ENCODE data around the gene WHAMM.

Gene WHAMM

DNA sequence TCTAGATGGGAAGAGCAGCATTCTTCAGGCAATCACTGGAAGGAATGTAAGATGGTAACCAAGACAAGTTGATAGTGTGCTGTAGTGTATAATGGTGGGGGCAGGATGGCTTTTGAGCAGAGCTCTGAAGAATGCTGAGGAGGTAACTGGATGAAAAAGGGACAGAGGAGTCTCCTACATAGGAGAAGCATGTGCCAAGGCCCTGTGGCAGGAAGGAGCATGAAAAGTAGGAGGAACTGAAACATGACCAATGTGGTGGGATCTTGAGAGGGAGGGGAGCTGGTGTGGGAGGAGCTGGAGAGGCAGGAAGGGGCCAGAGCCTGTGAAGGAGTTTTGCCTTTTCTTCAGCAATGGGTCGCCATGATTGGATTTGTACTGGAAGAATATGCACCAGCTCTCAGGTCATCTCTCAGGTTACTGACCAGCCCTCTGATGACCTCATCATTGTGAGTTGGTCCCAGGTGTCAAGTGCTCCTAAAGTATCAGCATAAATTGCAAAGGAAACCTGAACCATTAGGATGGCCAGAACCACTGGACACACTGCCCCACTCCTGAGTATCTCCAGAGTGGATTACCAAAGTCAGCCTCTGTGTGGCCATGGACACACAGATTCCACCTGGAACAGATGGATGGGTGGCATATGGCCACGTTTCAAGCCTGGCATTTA is 42.1 kb upstream of the WHAMM start:
- Histone ChIP-seq H3K9me3 (no peaks in the 10 kb centered on the region), H3K27me3 (no peaks in the 10 kb centered on the region), H3K36me3 (no peaks in the 10 kb centered on the region; the same call in 1 of the 2 replicates), H3K4me3 (ENCODE audit: low read depth, low read length) (no peak overlapping the region), H3K4me1 (no peaks in the 10 kb centered on the region)
- TF ChIP-seq, protein P1, sequence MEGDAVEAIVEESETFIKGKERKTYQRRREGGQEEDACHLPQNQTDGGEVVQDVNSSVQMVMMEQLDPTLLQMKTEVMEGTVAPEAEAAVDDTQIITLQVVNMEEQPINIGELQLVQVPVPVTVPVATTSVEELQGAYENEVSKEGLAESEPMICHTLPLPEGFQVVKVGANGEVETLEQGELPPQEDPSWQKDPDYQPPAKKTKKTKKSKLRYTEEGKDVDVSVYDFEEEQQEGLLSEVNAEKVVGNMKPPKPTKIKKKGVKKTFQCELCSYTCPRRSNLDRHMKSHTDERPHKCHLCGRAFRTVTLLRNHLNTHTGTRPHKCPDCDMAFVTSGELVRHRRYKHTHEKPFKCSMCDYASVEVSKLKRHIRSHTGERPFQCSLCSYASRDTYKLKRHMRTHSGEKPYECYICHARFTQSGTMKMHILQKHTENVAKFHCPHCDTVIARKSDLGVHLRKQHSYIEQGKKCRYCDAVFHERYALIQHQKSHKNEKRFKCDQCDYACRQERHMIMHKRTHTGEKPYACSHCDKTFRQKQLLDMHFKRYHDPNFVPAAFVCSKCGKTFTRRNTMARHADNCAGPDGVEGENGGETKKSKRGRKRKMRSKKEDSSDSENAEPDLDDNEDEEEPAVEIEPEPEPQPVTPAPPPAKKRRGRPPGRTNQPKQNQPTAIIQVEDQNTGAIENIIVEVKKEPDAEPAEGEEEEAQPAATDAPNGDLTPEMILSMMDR (IDR thresholded peaks at IDR 0.05; ENCODE audit: low read depth, low read length) = no peak
- no peak for DNase-seq

DNA sequence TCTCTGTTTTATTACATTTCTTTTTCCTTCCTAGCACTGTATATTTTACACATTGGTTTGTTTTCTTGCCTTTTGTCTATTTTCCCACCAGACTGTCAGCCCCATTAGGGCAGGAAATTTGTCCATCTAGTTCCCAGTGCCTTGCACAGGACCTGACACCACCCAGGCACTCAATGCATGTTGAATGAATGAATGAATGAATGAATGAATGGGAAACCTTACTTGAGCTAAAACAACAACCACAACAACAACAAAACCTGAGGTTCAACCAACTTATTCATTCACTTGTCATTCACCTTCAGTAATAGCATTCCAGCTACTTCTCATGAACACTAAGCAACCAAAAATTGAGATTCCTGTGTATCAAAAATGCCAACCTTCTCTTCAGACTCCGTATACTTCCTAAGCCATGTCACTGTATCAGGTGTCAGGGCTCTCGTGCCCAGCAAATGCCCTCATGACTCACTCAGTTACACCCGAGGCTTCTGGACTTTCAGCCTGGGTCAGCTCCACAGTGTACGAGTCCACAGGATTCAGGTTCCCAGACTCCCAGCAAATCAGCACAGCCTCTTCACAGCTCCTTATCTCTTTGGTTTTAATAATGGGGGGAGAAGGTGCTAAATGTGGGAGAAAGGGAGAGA is 40.9 kb upstream of the WHAMM start:
- no peaks in the 10 kb centered on the region for H3K36me3 ChIP-seq
- H3K9me3 ChIP-seq = no peaks in the 10 kb centered on the region
- TF ChIP-seq, protein P1 (IDR thresholded peaks at IDR 0.05; ENCODE audit: low read depth, low read length) = no peak
- H3K27me3 ChIP-seq = no peaks in the 10 kb centered on the region
- DNase-seq = no peak
- H3K4me3 ChIP-seq (ENCODE audit: low read depth, low read length) = no peak overlapping the region
- no peaks in the 10 kb centered on the region for H3K4me1 ChIP-seq

- DNase-seq = no peak
- Histone ChIP-seq H3K4me3 (ENCODE audit: low read depth, low read length) (no peak overlapping the region), H3K4me1 (no peaks in the 10 kb centered on the region), H3K9me3 (no peaks in the 10 kb centered on the region), H3K27me3 (no peaks in the 10 kb centered on the region), H3K36me3 (no peaks in the 10 kb centered on the region)
- TF ChIP-seq, protein P1 (IDR thresholded peaks at IDR 0.05; ENCODE audit: low read depth, low read length) = no peak
Observed at GRCh38 chr15:82771789-82772607, 37.4 kb upstream of the WHAMM start.

DNA sequence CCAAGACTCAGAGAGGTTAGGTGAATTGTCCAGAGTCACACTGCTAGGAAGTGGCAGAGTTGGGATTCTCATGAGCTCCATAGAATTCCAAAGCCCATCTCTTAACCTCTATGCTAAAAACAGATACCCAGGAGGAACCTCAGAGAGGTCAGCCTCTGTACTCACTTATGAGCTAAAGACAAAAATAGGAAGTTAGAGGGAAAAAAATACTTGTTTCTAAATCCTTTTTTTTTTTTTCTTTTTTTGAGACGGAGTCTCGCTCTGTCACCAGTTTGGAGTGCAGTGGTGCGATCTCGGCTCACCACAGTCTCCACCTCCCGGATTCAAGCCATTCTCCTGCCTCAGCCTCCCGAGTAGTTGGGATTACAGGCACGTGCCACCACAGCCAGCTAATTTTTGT is 34.9 kb upstream of the WHAMM start:
- no peaks in the 10 kb centered on the region for H3K4me1 ChIP-seq
- no peaks in the 10 kb centered on the region for H3K9me3 ChIP-seq
- H3K4me3 ChIP-seq (ENCODE audit: low read depth, low read length) = no peak overlapping the region
- H3K36me3 ChIP-seq = no peaks in the 10 kb centered on the region
- no peaks in the 10 kb centered on the region for H3K27me3 ChIP-seq
- DNase-seq = no peak
- TF ChIP-seq, protein P1 (IDR thresholded peaks at IDR 0.05; ENCODE audit: low read depth, low read length) = no peak

DNA sequence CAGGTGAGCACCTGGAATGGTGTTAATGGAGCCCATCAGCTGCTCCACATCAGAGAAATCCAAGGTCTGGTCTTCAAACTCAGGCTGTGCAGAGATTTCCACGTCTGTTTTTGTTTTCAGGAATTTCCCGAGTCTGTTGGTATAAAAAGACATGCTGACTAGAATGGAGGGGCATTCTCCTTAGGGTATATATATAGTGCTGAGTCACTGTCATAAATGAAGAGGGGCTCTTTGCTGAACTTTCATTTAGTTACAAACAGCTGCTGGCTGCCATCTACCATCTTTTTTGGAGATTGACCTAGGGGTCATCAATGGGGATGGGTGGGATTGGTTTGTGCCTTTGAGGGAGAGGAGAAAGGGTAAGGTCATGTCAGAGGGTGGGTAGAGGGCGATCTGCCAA is 30.7 kb upstream of the WHAMM start:
- no peak overlapping the region for H3K4me3 ChIP-seq (ENCODE audit: low read depth, low read length)
- TF ChIP-seq, protein P1 (IDR thresholded peaks at IDR 0.05; ENCODE audit: low read depth, low read length) = no peak
- no peaks in the 10 kb centered on the region for H3K4me1 ChIP-seq
- DNase-seq = no peak
- H3K27me3 ChIP-seq = no peaks in the 10 kb centered on the region
- no peaks in the 10 kb centered on the region for H3K9me3 ChIP-seq
- H3K36me3 ChIP-seq = no peaks in the 10 kb centered on the region
